ENCODE data around the gene KLKB1. TPM values are rescaled to one million over a fixed set of nuclear protein-coding genes. Genes with fewer than 3 reads are reported as not detected.

Gene KLKB1
- total and polyA plus RNA-seq, 11 donors, result 0.33 to 2.1 (median 0.80) TPM

- intact Hi-C loops (cut with DNase I), result no loop called here
- 81 to 91% (median 89%) methylated on average over 8 of the region's 8 CpGs for WGBS, 4 donors
Measured at GRCh38 chr4:186202490-186203140, 24.7 kb upstream of the KLKB1 start.

GRCh38 chr4:186203406-186203805 lies 23.9 kb upstream of the KLKB1 start:
- H3K36me3 ChIP-seq, result peaks cover 0 to 26% (median 9%) of the 10 kb centered on the region in 9 donors
- H3K27ac ChIP-seq, result peak overlapping the region in 3 of 12 donors; percentile 59 to 69 (median 63)
- H3K4me1 ChIP-seq, result peaks cover 0 to 22% (median 0%) of the 10 kb centered on the region in 12 donors
- H3K9me3 ChIP-seq, result no peaks in the 10 kb centered on the region
- WGBS, 4 donors, result 42 to 68% (median 45%) methylated on average over 12 of the region's 12 CpGs
- peak overlapping the region in 3 of 12 donors; percentile 23 to 56 (median 41) for H3K4me3 ChIP-seq
- TF ChIP-seq POLR2A (IDR thresholded peaks at IDR 0.05), result no peak
- no peak for TF ChIP-seq CTCF (IDR thresholded peaks at IDR 0.05)
- intact Hi-C loops (cut with DNase I), result no loop called here
- H3K27me3 ChIP-seq, result no peaks in the 10 kb centered on the region
- DNase-seq, result no peak
- peak in 1 of 4 donors; percentile 23 for ATAC-seq

More at GRCh38 chr4:186202490-186203140, 24.7 kb upstream of the KLKB1 start:
- Histone ChIP-seq H3K9me3 (no peaks in the 10 kb centered on the region), H3K36me3 (peaks cover 0 to 29% (median 12%) of the 10 kb centered on the region in 9 donors), H3K27ac (peak overlapping the region in 1 of 12 donors; percentile 55), H3K4me1 (peaks cover 0 to 22% (median 0%) of the 10 kb centered on the region in 12 donors), H3K4me3 (no peak overlapping the region), H3K27me3 (no peaks in the 10 kb centered on the region)
- ATAC-seq, result peak in 1 of 4 donors; percentile 10
- TF ChIP-seq POLR2A (IDR thresholded peaks at IDR 0.05) (no peak), CTCF (IDR thresholded peaks at IDR 0.05) (no peak)
- no peak for DNase-seq

GRCh38 chr4:186204103-186204559 lies 23.2 kb upstream of the KLKB1 start:
- intact Hi-C loops (cut with DNase I), result no loop called here
- Histone ChIP-seq H3K9me3 (no peaks in the 10 kb centered on the region), H3K27me3 (no peaks in the 10 kb centered on the region), H3K36me3 (peaks cover 0 to 25% (median 6%) of the 10 kb centered on the region in 9 donors), H3K27ac (peak overlapping the region in 3 of 12 donors; percentile 59 to 69 (median 63)), H3K4me1 (peaks cover 0 to 22% (median 0%) of the 10 kb centered on the region in 12 donors), H3K4me3 (peak overlapping the region in 9 of 12 donors; percentile 5 to 56 (median 33))
- 50 to 82% (median 56%) methylated on average over 44 to 45 of the region's 45 CpGs for WGBS, 4 donors
- DNase-seq (peak in 1 of 5 donors; percentile 46), ATAC-seq (no peak)
- TF ChIP-seq POLR2A (IDR thresholded peaks at IDR 0.05), result no peak
- TF ChIP-seq CTCF (IDR thresholded peaks at IDR 0.05), result no peak

- DNase-seq, result no peak
- 91 to 97% (median 91%) methylated on average over 13 of the region's 13 CpGs for WGBS, 4 donors
- Histone ChIP-seq H3K9me3 (no peaks in the 10 kb centered on the region), H3K27me3 (no peaks in the 10 kb centered on the region), H3K4me3 (peak overlapping the region in 9 of 12 donors; percentile 5 to 56 (median 33)), H3K36me3 (peaks cover 0 to 25% (median 10%) of the 10 kb centered on the region in 9 donors), H3K27ac (peak overlapping the region in 3 of 12 donors; percentile 41 to 69 (median 63)), H3K4me1 (peaks cover 0 to 22% (median 0%) of the 10 kb centered on the region in 12 donors)
- no peak for ATAC-seq
- TF ChIP-seq CTCF (IDR thresholded peaks at IDR 0.05) (no peak), POLR2A (IDR thresholded peaks at IDR 0.05) (no peak)
- intact Hi-C loops (cut with DNase I), result no loop called here
Measured at GRCh38 chr4:186204686-186205085, 22.6 kb upstream of the KLKB1 start.
